Measurements from ENCODE around the gene TP53I13. TPM values are rescaled to one million over a fixed set of nuclear protein-coding genes. Genes with fewer than 3 reads are reported as not detected.

The TP53I13 gene
- total and polyA plus RNA-seq, 2 of the 13 experiments (the other 11 are each of a cell fraction or from before 2014, with no cell fraction given) = 16.9 to 25.7 TPM

DNA sequence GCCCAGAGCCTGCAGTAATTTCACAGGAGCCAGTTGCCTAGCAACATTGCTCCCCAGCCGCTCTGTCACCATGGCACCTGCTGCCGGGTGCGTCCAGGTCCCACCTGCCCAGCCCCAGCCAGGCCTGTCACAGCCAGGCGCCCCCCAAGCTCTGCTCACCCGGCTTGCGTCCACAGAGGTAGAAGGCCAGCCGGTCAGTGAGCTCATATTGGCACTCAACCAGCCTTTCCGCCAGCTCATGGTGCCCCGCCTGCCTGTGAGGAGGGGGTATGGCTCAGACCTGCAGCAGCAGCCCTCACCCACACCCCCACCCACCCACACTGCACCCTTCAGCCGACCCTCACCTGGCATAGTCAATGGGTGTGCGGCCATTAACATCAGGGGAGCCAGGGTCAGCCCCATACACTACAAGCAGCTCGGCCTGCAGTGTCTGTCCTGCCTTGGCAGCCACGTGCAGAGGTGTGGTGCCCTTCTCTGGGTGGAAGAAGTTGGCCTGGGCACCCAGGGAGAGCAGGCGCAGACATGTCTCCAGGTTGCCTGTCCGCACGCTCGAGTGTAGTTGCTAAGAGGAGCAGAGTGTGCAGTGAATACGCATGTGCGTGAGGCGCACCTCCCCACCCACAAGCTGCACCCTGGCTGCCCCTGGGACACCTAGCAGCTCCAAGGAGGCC lies 13.2 kb downstream of the TP53I13 start:
- FAIRE-seq = no peak
- no peaks in the 10 kb centered on the region for H3K9me3 ChIP-seq (ENCODE audit: low read length)
- peaks cover 3% of the 10 kb centered on the region for H3K79me2 ChIP-seq (ENCODE audit: insufficient read depth, low read length)
- no peak for DNase-seq (ENCODE audit: low spot score)
- peaks cover 6 to 10% of the 10 kb centered on the region in 2 experiments; a peak in 4 of 5 replicates for H3K36me3 ChIP-seq (replicated peaks in 1 of 2; ENCODE audit: control insufficient read depth in 1 of 2, insufficient read depth in 2 of 2, low read length in 2 of 2)
- no peak overlapping the region for H2AFZ ChIP-seq (ENCODE audit: low read length)
- no peak overlapping the region for H3K4me2 ChIP-seq (ENCODE audit: low read depth, low read length)
- H3K9ac ChIP-seq (ENCODE audit: insufficient read depth, low read depth, low read length) = no peak overlapping the region
- intact Hi-C loops (cut with micrococcal nuclease; ENCODE audit: unreplicated experiment) (no loop called here), in situ Hi-C loops (cut with HindIII; ENCODE audit: extremely low pct_ligation_motif_present, low pct_unique_long_range_greater_than_20kb) (loop anchor here (5.0 kb wide), 1 partner anchor 36 kb away; no protein-coding TSS in a partner anchor)
- ChIA-PET POLR2A (no interaction called here), CTCF (ENCODE audit: low intra/inter-chr PET ratio, low total read pairs) (interaction anchor here (3.1 kb wide), 1 partner anchor 10 kb away, joined by 39 read pairs; the partner anchor contains the start of gene ANKRD13B)
- no peaks in the 10 kb centered on the region for H3K27me3 ChIP-seq (ENCODE audit: control insufficient read depth in 1 of 2, insufficient read depth in 2 of 2, low read length in 2 of 2)
- peaks cover 15% of the 10 kb centered on the region for H3K4me1 ChIP-seq (ENCODE audit: insufficient read depth, low read length)
- WGBS (ENCODE audit: low lambda C conversion rate) = 98% methylated on average over 12 of the region's 20 CpGs
- H3K27ac ChIP-seq (ENCODE audit: extremely low read length, insufficient read depth, low read length) = no peak overlapping the region
- no peaks in the 10 kb centered on the region; the same call in 1 of the 2 replicates for H4K20me1 ChIP-seq (ENCODE audit: insufficient read depth, low read length)
- no peak overlapping the region for H3K4me3 ChIP-seq (replicated peaks in 1 of 3; ENCODE audit: insufficient read depth in 1 of 3, low read depth in 2 of 3, low read length in 3 of 3)
- peak; percentile 42 for TF ChIP-seq AGO2 (optimal IDR thresholded peaks at IDR 0.05; ENCODE audit: low read depth, low read length)
- no peak for TF ChIP-seq ONECUT2 (CRISPR knock-in tag; IDR thresholded peaks at IDR 0.05)
- no TSS peak for BruUV-seq (replicated peaks)
- ATAC-seq = no peak

DNA sequence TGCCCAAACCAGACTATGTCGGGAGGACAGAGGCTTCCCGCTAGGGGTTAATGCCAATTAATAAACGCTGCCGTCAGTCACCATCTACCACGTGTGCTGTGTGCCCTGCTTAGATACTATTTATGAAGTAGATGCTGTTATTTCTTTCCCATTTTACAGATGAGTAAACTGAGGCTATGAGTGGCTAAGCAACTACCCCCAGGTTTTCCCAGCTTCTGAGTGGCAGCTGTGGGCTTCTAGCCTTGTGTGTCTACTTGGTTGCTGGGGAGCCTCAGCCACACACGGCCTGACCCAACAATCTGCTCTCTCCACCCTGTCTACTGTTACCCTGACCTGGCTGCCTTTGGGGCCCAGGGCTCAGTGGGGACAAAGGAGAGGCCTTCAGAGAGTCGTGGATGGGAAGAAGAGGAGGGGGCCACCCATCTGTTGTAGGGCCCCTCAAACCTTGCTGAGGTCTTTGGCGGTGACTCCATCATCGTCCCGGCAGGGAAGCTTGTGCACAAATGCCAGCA lies 13.8 kb downstream of the TP53I13 start:
- H3K36me3 ChIP-seq (replicated peaks in 1 of 2; ENCODE audit: control insufficient read depth in 1 of 2, insufficient read depth in 2 of 2, low read length in 2 of 2) = peaks cover 6 to 9% of the 10 kb centered on the region in 2 experiments; a peak in 4 of 5 replicates
- peaks cover 20% of the 10 kb centered on the region for H3K4me1 ChIP-seq (ENCODE audit: insufficient read depth, low read length)
- H3K4me2 ChIP-seq (ENCODE audit: low read depth, low read length) = no peak overlapping the region
- peaks cover 1% of the 10 kb centered on the region; the same call in 1 of the 2 replicates for H4K20me1 ChIP-seq (ENCODE audit: insufficient read depth, low read length)
- no peak overlapping the region for H3K9ac ChIP-seq (ENCODE audit: insufficient read depth, low read depth, low read length)
- no peak for ATAC-seq
- no peak overlapping the region for H3K4me3 ChIP-seq (replicated peaks in 1 of 3; ENCODE audit: insufficient read depth in 1 of 3, low read depth in 2 of 3, low read length in 3 of 3)
- in situ Hi-C loops (cut with HindIII; ENCODE audit: extremely low pct_ligation_motif_present, low pct_unique_long_range_greater_than_20kb) = loop anchor here (5.0 kb wide), 1 partner anchor 35 kb away; no protein-coding TSS in a partner anchor
- peaks cover 7% of the 10 kb centered on the region for H3K79me2 ChIP-seq (ENCODE audit: insufficient read depth, low read length)
- no peak overlapping the region for H3K27ac ChIP-seq (ENCODE audit: extremely low read length, insufficient read depth, low read length)
- no peaks in the 10 kb centered on the region for H3K9me3 ChIP-seq (ENCODE audit: low read length)
- BruUV-seq (replicated peaks) = no TSS peak
- CTCF ChIA-PET (ENCODE audit: low intra/inter-chr PET ratio, low total read pairs) = interaction anchor here (0.6 to 3.1 kb wide), 2 partner anchors 10 kb away, joined by 3 to 39 read pairs; partner anchors contain the start of gene ANKRD13B
- FAIRE-seq = no peak
- TF ChIP-seq, protein P1, sequence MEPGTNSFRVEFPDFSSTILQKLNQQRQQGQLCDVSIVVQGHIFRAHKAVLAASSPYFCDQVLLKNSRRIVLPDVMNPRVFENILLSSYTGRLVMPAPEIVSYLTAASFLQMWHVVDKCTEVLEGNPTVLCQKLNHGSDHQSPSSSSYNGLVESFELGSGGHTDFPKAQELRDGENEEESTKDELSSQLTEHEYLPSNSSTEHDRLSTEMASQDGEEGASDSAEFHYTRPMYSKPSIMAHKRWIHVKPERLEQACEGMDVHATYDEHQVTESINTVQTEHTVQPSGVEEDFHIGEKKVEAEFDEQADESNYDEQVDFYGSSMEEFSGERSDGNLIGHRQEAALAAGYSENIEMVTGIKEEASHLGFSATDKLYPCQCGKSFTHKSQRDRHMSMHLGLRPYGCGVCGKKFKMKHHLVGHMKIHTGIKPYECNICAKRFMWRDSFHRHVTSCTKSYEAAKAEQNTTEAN (CRISPR knock-in tag; conservative IDR thresholded peaks at IDR 0.05) = no peak
- TF ChIP-seq ZNF629 (CRISPR knock-in tag; conservative IDR thresholded peaks at IDR 0.05) (peak; percentile 86), ZNF263 (CRISPR knock-in tag; IDR thresholded peaks at IDR 0.05) (no peak)
- WGBS (ENCODE audit: low lambda C conversion rate) = 97% methylated on average over 10 of the region's 10 CpGs
- POLR2A ChIA-PET = no interaction called here
- H2AFZ ChIP-seq (ENCODE audit: low read length) = no peak overlapping the region
- intact Hi-C loops (cut with micrococcal nuclease; ENCODE audit: unreplicated experiment) = no loop called here
- no peak for DNase-seq (ENCODE audit: low spot score)
- no peaks in the 10 kb centered on the region for H3K27me3 ChIP-seq (ENCODE audit: control insufficient read depth in 1 of 2, insufficient read depth in 2 of 2, low read length in 2 of 2)

All from HepG2 (cell line).